GM21786 (cell line): ENCODE results near the gene CASP2.
A peak's percentile ranks its signal among the peaks of the same experiment; 100 is the strongest.

Experiments
- ATAC-seq: cut with Tn5 transposase; IDR thresholded peaks from one replicate; pipeline ENCODE4 v1.9.1; 2021; ENCODE audit not compliant: unreplicated experiment

CASP2 gene

DNA sequence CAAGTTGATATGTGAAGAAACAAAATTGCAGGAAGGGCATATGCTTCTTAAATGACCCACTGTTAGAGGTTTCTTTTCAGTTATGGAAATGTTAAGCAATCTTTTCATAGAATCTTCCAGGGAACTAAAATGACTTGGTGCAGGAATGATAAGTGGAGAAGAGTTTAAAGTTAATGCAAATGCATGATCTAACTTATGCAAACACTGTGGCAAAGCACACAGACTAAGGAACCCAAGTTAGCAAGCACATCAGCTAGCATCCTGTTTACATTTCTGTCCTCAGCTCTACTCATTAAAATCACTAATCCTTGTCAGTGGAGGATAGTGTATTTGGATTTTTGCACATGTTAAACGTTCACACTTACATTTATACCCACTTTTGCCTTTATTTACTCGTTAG, 37.1 kb downstream of the CASP2 start:
- no peak for ATAC-seq

- ATAC-seq: no peak
Measured at GRCh38 chr7:143327903-143328302, 39.8 kb downstream of the CASP2 start.

GRCh38 chr7:143329471-143330170, 41.5 kb downstream of the CASP2 start:
- no peak for ATAC-seq

DNA sequence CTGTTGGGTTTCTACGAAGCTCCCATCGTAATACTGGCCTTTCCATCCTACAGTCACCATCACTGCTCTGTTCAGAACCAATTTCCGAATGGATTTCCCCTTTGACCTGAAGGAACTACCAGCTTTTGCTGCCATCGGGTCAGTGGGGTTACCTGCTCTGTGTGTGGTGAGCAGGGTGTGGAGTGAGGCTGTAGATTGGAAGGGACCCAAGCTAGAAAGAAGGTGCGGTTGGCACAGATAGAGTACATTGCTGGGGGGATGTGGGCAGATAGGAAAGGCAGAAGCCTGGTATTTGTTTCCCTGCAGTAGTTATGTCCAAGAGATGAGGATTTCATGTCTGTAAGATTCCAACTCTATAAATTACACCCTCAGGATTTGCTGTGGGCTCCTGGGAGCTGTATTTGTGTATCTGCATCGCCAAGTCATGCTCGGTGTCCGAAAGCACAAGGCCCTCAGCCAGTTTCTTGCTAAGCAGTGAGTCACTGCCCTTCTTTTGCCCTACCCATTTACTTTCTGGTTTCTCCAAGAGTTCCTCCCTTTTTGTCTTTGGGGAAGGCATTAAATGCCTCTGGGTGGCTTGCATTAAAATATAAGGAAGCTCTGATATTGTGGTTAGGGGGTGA, 43.1 kb downstream of the CASP2 start:
- ATAC-seq: no peak

GRCh38 chr7:143334244-143334643, 46.1 kb downstream of the CASP2 start:
- ATAC-seq: no peak

DNA sequence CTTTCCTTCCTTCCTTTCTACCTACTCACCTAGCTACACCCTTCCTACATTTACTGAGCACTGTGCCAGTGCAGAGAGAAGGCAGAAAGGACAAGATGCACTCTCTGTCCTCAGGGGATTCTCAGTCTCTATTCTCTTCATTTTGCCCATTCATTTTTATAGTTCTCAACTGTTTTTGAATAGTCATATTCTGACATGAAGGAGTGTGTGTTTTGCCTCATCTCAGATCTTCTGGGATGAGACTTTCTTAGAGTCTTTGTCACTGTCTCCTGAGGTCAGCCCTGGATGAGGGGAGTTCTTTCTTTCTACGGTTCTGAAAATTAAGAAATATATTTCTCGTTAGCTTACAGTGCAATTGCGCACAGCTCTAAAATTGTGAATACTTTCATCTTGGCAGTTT, 49.1 kb downstream of the CASP2 start:
- no peak for ATAC-seq

GRCh38 chr7:143341842-143342241, 53.7 kb downstream of the CASP2 start:
- ATAC-seq: no peak

- ATAC-seq: no peak
Measured at GRCh38 chr7:143343596-143343995, 55.4 kb downstream of the CASP2 start.

- ATAC-seq: peak; percentile 84
Measured at GRCh38 chr7:143345428-143345900, 57.3 kb downstream of the CASP2 start.

DNA sequence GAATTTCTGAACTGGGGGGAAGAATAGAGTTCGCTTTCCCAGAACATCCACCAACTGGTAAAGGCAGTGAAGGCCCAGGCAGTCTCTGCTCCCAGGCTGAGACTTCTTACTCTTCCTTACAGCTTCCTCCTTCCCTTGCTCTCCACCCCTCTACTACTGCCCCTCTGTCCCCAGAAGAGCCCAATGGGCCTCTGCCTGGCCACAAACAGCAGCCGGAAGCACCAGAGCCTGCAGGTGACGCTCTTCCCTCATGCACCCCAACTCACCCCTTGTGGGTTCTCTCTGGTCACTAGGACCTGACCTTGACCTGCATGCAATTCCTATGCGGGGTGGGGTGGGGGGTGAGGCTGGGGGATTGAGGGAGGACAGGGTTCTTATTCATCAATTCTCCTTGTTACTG, 57.9 kb downstream of the CASP2 start:
- no peak for ATAC-seq

- no peak for ATAC-seq
Measured at GRCh38 chr7:143347950-143348349, 59.8 kb downstream of the CASP2 start.

GRCh38 chr7:143351060-143351459, 62.9 kb downstream of the CASP2 start:
- no peak for ATAC-seq

- ATAC-seq: no peak
Measured at GRCh38 chr7:143351574-143351973, 63.4 kb downstream of the CASP2 start.

- ATAC-seq: no peak
Measured at GRCh38 chr7:143352531-143353002, 64.4 kb downstream of the CASP2 start.

DNA sequence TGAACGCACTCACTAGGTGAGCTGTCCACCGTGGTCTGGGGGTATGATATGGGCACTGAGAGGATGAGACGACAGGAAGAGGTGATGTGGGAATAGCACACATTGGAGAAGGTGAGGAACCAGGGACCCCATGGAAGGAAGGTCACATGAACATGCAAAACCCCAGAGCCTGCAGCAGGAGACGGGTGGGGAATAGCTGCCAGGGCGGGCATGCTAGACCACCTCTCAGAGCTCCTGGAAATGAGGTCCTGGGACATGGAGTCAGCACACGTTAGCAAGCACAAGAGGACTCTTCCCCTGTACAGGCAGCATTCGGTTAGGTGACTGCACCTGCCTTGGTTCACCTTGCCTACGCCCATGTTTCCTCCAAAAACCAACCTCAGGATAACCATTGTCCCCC, 66.2 kb downstream of the CASP2 start:
- no peak for ATAC-seq

DNA sequence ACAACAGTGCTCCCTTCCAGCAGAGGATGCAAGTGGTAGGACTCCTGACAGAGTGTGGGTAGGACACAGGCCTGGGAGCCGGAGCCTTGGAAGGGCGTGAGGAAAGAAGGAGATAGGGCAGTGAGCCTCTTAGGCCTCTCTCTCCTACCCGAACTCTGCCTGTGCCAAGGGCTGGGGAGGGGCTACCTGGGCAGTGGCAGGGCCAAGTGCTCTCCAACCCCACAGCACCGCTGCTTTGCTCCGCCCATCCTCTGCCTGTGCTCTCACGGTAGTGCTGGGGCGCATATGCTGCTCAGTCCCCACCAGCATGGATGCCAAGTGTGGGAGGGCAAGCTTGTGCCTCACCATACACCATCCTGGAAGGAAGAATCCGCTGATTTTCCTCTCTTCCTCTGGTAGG, 66.8 kb downstream of the CASP2 start:
- no peak for ATAC-seq

DNA sequence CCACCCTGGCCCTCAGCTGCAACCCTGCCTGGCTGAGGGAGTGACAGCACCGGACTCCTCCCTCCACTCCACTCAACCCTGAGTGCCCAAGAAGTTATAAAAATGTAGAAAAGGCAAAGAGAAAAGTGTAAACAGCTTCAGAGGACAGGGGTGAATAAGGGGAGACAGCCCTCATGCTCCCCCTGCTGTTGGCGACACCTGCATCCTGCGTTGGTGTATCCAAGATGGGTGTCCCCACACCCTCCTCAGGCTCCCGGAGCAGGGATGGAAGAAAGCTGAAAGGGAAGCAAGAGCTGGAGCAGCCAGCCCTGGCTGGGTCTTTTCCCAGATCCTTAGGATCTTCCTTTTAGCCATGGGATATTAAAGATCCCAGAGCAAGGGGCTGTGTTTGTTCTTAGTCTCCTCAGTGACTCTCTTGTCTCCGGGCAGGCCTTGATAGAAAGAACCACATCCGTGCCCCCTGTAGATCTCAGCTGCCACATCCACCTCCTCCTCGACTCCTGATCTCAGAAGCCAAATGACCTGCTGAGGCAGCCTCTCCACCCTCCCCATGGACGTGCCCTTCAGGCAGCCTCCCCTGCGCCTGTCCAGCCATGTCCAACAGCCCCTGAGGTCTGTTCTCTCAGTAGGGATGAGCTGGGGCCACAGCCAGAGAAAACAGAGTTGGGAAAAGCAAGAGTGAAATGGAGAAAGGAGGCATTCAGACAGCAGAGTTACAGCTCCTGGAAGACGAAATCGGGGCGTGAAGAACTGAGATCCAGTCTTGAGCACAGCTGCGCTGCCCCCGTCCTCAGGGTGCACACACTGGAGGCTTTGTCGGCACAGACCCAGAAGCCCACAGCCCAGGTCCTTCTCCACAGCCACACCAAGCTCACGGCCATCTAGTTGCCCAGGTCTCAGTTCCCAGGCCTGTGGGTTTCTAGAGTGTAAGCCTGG, 67.6 kb downstream of the CASP2 start:
- no peak for ATAC-seq

DNA sequence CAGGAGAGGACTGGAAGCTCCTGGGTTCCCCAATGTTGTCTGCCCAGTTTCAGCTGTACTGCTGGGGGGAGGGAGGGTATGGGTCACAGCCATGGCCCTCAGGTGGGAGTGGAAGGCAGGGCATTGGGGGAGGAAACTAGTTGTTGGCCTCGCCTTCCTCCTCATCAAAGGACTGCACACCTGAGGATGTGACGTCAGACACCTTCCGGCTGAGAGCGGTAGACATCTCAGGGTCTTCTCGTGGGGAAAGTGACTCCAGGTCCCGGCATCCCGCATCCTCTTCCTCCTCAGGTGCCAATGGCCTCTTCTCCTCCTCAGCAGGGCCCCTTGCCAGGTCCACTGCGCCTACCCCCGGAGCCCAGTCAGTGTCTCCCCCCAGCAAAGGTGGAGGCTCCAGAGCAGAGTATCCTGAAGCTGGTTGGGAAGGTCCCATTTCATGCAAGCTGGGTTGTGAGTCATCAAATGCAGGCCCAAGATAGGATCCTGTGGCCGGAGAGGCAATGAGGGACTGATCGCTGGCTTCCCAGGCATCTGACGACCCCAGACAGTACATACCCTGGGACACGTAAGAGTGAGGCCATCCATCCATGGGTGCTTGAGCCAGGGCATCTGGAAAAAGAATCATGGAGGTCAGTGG, 68.4 kb downstream of the CASP2 start:
- ATAC-seq: no peak
